Tibial nerve (tissue), 4 donors: ENCODE results near the gene RHAG. TPM values are rescaled to one million over a fixed set of nuclear protein-coding genes. Genes with fewer than 3 reads are reported as not detected.

ENCODE experiments used
- DNase-seq, 2 donors: peaks; one replicate each; pipeline ENCODE4 v3.0.0-alpha.2; 2019; ENCODE audit warnings: low spot score in 2 of 2
- H3K27ac ChIP-seq, 4 donors: fragments of 200-600 bp; sonication (generic) in 3 of 4; one replicate each; pipeline ENCODE4 v1.5.1; 2017 to 2019; ENCODE audit warnings: mild to moderate bottlenecking in 1 of 4
- H3K27me3 ChIP-seq, 2 donors: fragments of 200-600 bp; sonication (generic) in 1 of 2; one replicate each; pipeline versions ENCODE4 v1.5.1 to v1.6.0; 2017 to 2019
- H3K36me3 ChIP-seq, 3 donors: fragments of 200-600 bp; sonication (generic); one replicate each; pipeline ENCODE4 v1.5.1; 2018 to 2019
- H3K4me1 ChIP-seq, 4 donors: fragments of 200-600 bp; sonication (generic) in 3 of 4; one replicate each; pipeline ENCODE4 v1.5.1; 2017 to 2019
- H3K4me3 ChIP-seq, 4 donors: fragments of 200-600 bp; sonication (generic) in 3 of 4; one replicate each; pipeline ENCODE4 v1.5.1; 2017 to 2019; ENCODE audit warnings: mild to moderate bottlenecking in 1 of 4, moderate library complexity in 1 of 4
- H3K9me3 ChIP-seq, 4 donors: fragments of 200-600 bp; sonication (generic) in 3 of 4; one replicate each; pipeline ENCODE4 v1.5.1; 2017 to 2019
- EP300 ChIP-seq, 2 donors: sonication (generic); formaldehyde crosslinking; IDR thresholded peaks; one replicate each; pipeline ENCODE4 v1.6.1; 2017; ENCODE audit warnings: antibody characterized with exemption in 2 of 2, mild to moderate bottlenecking in 1 of 2
- POLR2A ChIP-seq, 2 donors: fragments of 450-650 bp; IDR thresholded peaks; one replicate each; pipeline ENCODE4 v1.6.1; 2017; ENCODE audit warnings: antibody characterized with exemption in 2 of 2, mild to moderate bottlenecking in 2 of 2, moderate library complexity in 2 of 2
- WGBS, 2 donors: methylation state at CpG; one replicate each; pipeline ENCODE4 v1.1.5; 2018; 5-methylcytosine and 5-hydroxymethylcytosine counted together
- total RNA-seq, 4 donors: library from RNA; depleted of rRNA; stranded (reverse); fragments of >200 nt; gene quantifications; one replicate each; pipeline ENCODE4 v1.1.0, GENCODE V29; 2016
- TF ChIP-seq, protein P1 (sequence below), 5 experiments: fragments of 200-600 bp in 3 of 5; fragments of 450-650 bp in 2 of 5; sonication (generic) in 3 of 5; IDR thresholded peaks; one replicate each; pipeline ENCODE4 v1.5.1; 2016 to 2019; ENCODE audit warnings: antibody characterized with exemption in 5 of 5, mild to moderate bottlenecking in 3 of 5, moderate library complexity in 2 of 5

Gene RHAG
- total RNA-seq, 4 donors from 2014 or later, result 0.59 to 2.7 (median 2.1) TPM

- no peak for DNase-seq
- no peaks in the 10 kb centered on the region for H3K27me3 ChIP-seq
- no peak overlapping the region for H3K4me3 ChIP-seq
- H3K9me3 ChIP-seq, result no peaks in the 10 kb centered on the region
- H3K36me3 ChIP-seq, result no peaks in the 10 kb centered on the region
- no peak overlapping the region for H3K27ac ChIP-seq
- WGBS, 2 donors, result 83 to 89% methylated on average over 2 of the region's 2 CpGs
- TF ChIP-seq, protein P1, sequence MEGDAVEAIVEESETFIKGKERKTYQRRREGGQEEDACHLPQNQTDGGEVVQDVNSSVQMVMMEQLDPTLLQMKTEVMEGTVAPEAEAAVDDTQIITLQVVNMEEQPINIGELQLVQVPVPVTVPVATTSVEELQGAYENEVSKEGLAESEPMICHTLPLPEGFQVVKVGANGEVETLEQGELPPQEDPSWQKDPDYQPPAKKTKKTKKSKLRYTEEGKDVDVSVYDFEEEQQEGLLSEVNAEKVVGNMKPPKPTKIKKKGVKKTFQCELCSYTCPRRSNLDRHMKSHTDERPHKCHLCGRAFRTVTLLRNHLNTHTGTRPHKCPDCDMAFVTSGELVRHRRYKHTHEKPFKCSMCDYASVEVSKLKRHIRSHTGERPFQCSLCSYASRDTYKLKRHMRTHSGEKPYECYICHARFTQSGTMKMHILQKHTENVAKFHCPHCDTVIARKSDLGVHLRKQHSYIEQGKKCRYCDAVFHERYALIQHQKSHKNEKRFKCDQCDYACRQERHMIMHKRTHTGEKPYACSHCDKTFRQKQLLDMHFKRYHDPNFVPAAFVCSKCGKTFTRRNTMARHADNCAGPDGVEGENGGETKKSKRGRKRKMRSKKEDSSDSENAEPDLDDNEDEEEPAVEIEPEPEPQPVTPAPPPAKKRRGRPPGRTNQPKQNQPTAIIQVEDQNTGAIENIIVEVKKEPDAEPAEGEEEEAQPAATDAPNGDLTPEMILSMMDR (IDR thresholded peaks at IDR 0.05), result no peak
- TF ChIP-seq POLR2A (IDR thresholded peaks at IDR 0.05) (no peak), EP300 (IDR thresholded peaks at IDR 0.05) (no peak)
- H3K4me1 ChIP-seq, result no peaks in the 10 kb centered on the region
Observed at GRCh38 chr6:49653438-49653837, 16.8 kb upstream of the RHAG start.

GRCh38 chr6:49651239-49651638 is 14.6 kb upstream of the RHAG start:
- Histone ChIP-seq H3K9me3 (no peaks in the 10 kb centered on the region), H3K4me3 (no peak overlapping the region), H3K4me1 (no peaks in the 10 kb centered on the region), H3K27ac (no peak overlapping the region), H3K27me3 (no peaks in the 10 kb centered on the region), H3K36me3 (no peaks in the 10 kb centered on the region)
- TF ChIP-seq, protein P1 (IDR thresholded peaks at IDR 0.05), result no peak
- TF ChIP-seq POLR2A (IDR thresholded peaks at IDR 0.05) (no peak), EP300 (IDR thresholded peaks at IDR 0.05) (no peak)
- WGBS, 2 donors, result 72 to 82% methylated on average over 2 of the region's 2 CpGs
- DNase-seq, result no peak

DNA sequence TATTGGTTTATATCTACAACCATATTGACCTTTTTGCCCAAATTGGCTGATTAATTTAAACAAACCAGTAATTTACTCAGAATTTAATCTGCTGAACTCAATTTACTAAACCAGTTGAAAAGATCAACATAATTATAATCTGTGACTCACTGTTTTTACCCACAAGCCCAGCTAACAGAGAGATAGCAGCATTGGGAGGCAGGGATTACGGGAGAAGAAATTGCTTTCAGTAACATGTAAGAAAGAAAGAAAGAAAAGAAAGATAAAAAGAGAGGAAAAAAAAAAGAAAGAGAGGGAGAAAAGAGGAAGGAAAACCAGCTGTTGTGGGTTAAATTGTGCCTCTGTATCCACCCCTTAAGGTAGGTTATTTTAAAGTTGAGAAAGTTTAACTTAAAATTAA is 13.3 kb upstream of the RHAG start:
- Histone ChIP-seq H3K27ac (no peak overlapping the region), H3K36me3 (no peaks in the 10 kb centered on the region), H3K27me3 (no peaks in the 10 kb centered on the region), H3K9me3 (no peaks in the 10 kb centered on the region), H3K4me3 (no peak overlapping the region), H3K4me1 (no peaks in the 10 kb centered on the region)
- no peak for TF ChIP-seq EP300 (IDR thresholded peaks at IDR 0.05)
- no peak for TF ChIP-seq POLR2A (IDR thresholded peaks at IDR 0.05)
- TF ChIP-seq, protein P1 (IDR thresholded peaks at IDR 0.05), result no peak
- DNase-seq, result no peak
- WGBS, 2 donors, result 57 to 59% methylated on average over 1 of the region's 1 CpG

- Histone ChIP-seq H3K4me3 (no peak overlapping the region), H3K36me3 (no peaks in the 10 kb centered on the region), H3K9me3 (no peaks in the 10 kb centered on the region), H3K4me1 (no peaks in the 10 kb centered on the region), H3K27ac (no peak overlapping the region), H3K27me3 (no peaks in the 10 kb centered on the region)
- TF ChIP-seq, protein P1 (IDR thresholded peaks at IDR 0.05), result no peak
- TF ChIP-seq EP300 (IDR thresholded peaks at IDR 0.05) (no peak), POLR2A (IDR thresholded peaks at IDR 0.05) (no peak)
- no peak for DNase-seq
Observed at GRCh38 chr6:49648036-49648435, 11.4 kb upstream of the RHAG start.

- Histone ChIP-seq H3K27me3 (no peaks in the 10 kb centered on the region), H3K4me1 (no peaks in the 10 kb centered on the region), H3K9me3 (no peaks in the 10 kb centered on the region), H3K4me3 (no peak overlapping the region), H3K36me3 (no peaks in the 10 kb centered on the region), H3K27ac (no peak overlapping the region)
- no peak for DNase-seq
- 90 to 94% methylated on average over 2 of the region's 2 CpGs for WGBS, 2 donors
- TF ChIP-seq POLR2A (IDR thresholded peaks at IDR 0.05) (no peak), EP300 (IDR thresholded peaks at IDR 0.05) (no peak)
- TF ChIP-seq, protein P1 (IDR thresholded peaks at IDR 0.05), result no peak
Observed at GRCh38 chr6:49647476-49647875, 10.8 kb upstream of the RHAG start.
